Measurements from ENCODE around the gene TPST1. TPM values are rescaled to one million over a fixed set of nuclear protein-coding genes. Genes with fewer than 3 reads are reported as not detected.

Gene TPST1
- total RNA-seq, 1 donor from 2014 or later = 16.7 TPM

- H3K4me3 ChIP-seq (ENCODE audit: low read depth, low read length) = no peak overlapping the region
- DNase-seq (ENCODE audit: low read depth) = peak; percentile 55
- no peak for TF ChIP-seq CTCF (conservative IDR thresholded peaks at IDR 0.05; ENCODE audit: low read depth, low read length)
These were observed 76.8 kb downstream of the TPST1 start for GRCh38 chr7:66281678-66282590.

GRCh38 chr7:66282591-66282935 lies 77.4 kb downstream of the TPST1 start:
- no peak for DNase-seq (ENCODE audit: low read depth)
- no peak for TF ChIP-seq CTCF (conservative IDR thresholded peaks at IDR 0.05; ENCODE audit: low read depth, low read length)
- no peak overlapping the region for H3K4me3 ChIP-seq (ENCODE audit: low read depth, low read length)

- no peak overlapping the region for H3K4me3 ChIP-seq (ENCODE audit: low read depth, low read length)
- TF ChIP-seq CTCF (conservative IDR thresholded peaks at IDR 0.05; ENCODE audit: low read depth, low read length) = no peak
- peak; percentile 69 for DNase-seq (ENCODE audit: low read depth)
These were observed 78.1 kb downstream of the TPST1 start for GRCh38 chr7:66283003-66283920.

- no peak overlapping the region for H3K4me3 ChIP-seq (ENCODE audit: low read depth, low read length)
- DNase-seq (ENCODE audit: low read depth) = no peak
- TF ChIP-seq CTCF (conservative IDR thresholded peaks at IDR 0.05; ENCODE audit: low read depth, low read length) = no peak
These were observed 90.9 kb downstream of the TPST1 start for GRCh38 chr7:66296001-66296521.

GRCh38 chr7:66296557-66296956 lies 91.4 kb downstream of the TPST1 start:
- H3K4me3 ChIP-seq (ENCODE audit: low read depth, low read length) = no peak overlapping the region
- no peak for TF ChIP-seq CTCF (conservative IDR thresholded peaks at IDR 0.05; ENCODE audit: low read depth, low read length)
- DNase-seq (ENCODE audit: low read depth) = no peak

GRCh38 chr7:66297579-66297978 lies 92.4 kb downstream of the TPST1 start:
- no peak overlapping the region for H3K4me3 ChIP-seq (ENCODE audit: low read depth, low read length)
- TF ChIP-seq CTCF (conservative IDR thresholded peaks at IDR 0.05; ENCODE audit: low read depth, low read length) = no peak
- no peak for DNase-seq (ENCODE audit: low read depth)
